Upper lobe of left lung (tissue), 6 donors: ENCODE measurements around the gene PURB. TPM values are rescaled to one million over a fixed set of nuclear protein-coding genes. Genes with fewer than 3 reads are reported as not detected.

Experiments used
- ATAC-seq, 2 donors: fragments of 200-7000 bp; cut with Tn5 transposase; one replicate each; pipeline ENCODE4 v1.9.1; 2022; ENCODE audit warnings: mild to moderate bottlenecking in 2 of 2, moderate library complexity in 2 of 2; ENCODE audit not compliant: low FRiP score in 2 of 2
- DNase-seq, 2 donors: peaks; one replicate each; pipeline ENCODE4 v3.0.0-alpha.2; 2019 to 2020
- H3K27ac ChIP-seq, 4 donors: fragments of 200-600 bp; sonication (generic); one replicate each; pipeline ENCODE4 v1.5.1; 2016 to 2019
- H3K27me3 ChIP-seq, 4 donors: fragments of 200-600 bp; sonication (generic); one replicate each; pipeline ENCODE4 v1.5.1; 2017 to 2019
- H3K36me3 ChIP-seq, 4 donors: fragments of 200-600 bp; sonication (generic); one replicate each; pipeline ENCODE4 v1.5.1; 2016 to 2019
- H3K4me1 ChIP-seq, 4 donors: fragments of 200-600 bp; sonication (generic); one replicate each; pipeline ENCODE4 v1.5.1; 2018 to 2019
- H3K4me3 ChIP-seq, 4 donors: fragments of 200-600 bp; sonication (generic); one replicate each; pipeline ENCODE4 v1.5.1; 2017 to 2019; ENCODE audit warnings: mild to moderate bottlenecking in 2 of 4, moderate library complexity in 1 of 4
- H3K9me3 ChIP-seq, 4 donors: fragments of 200-600 bp; sonication (generic); one replicate each; pipeline ENCODE4 v1.5.1; 2018 to 2019
- CTCF ChIP-seq, 6 experiments: fragments of 450-650 bp in 4 of 6; fragments of 200-600 bp in 2 of 6; sonication (generic) in 2 of 6; IDR thresholded peaks; one replicate each; pipeline ENCODE4 v1.5.1; 2016 to 2019; ENCODE audit warnings: antibody characterized with exemption in 6 of 6
- EP300 ChIP-seq, 4 donors: sonication (generic); formaldehyde crosslinking; IDR thresholded peaks; one replicate each; pipeline ENCODE4 v1.5.1; 2017; ENCODE audit warnings: antibody characterized with exemption in 4 of 4, control low read depth in 2 of 4
- POLR2A ChIP-seq, 4 donors: fragments of 450-650 bp; IDR thresholded peaks; one replicate each; pipeline ENCODE4 v1.5.1; 2016 to 2017; ENCODE audit warnings: antibody characterized with exemption in 4 of 4, mild to moderate bottlenecking in 2 of 4
- POLR2AphosphoS5 ChIP-seq, 2 donors: sonication (generic); formaldehyde crosslinking; IDR thresholded peaks; one replicate each; pipeline ENCODE4 v1.5.1; 2017; ENCODE audit warnings: antibody characterized with exemption in 2 of 2
- WGBS, 2 donors: methylation state at CpG; one replicate each; pipeline ENCODE4 v1.1.5; 2017 to 2018; 5-methylcytosine and 5-hydroxymethylcytosine counted together
- total RNA-seq, 6 donors: library from RNA; depleted of rRNA in 4 of 6; stranded (reverse); fragments of >200 nt in 4 of 6; gene quantifications; one replicate each; pipeline versions ENCODE4 v1.1.0 to v1.2.1, GENCODE V29; 2016 to 2021
- donor health status: DM: no; HTN: no; CAD: no; lungs with moderate emphysema.
- donor health status: DM: no; HTN: yes; CAD: no; lungs with severe emphysema.

The PURB gene
- total RNA-seq, 6 donors from 2014 or later = 15.0 to 38.2 (median 21.7) TPM

- TF ChIP-seq CTCF (IDR thresholded peaks at IDR 0.05) (no peak), EP300 (IDR thresholded peaks at IDR 0.05) (no peak), POLR2AphosphoS5 (IDR thresholded peaks at IDR 0.05) (no peak), POLR2A (IDR thresholded peaks at IDR 0.05) (no peak)
- no peaks in the 10 kb centered on the region for H3K36me3 ChIP-seq
- H3K4me3 ChIP-seq = peak overlapping the region in 3 of 4 donors; percentile 0 to 57 (median 19)
- DNase-seq (no peak), ATAC-seq (no peak)
- no peaks in the 10 kb centered on the region for H3K27me3 ChIP-seq
- no peaks in the 10 kb centered on the region for H3K9me3 ChIP-seq
- H3K27ac ChIP-seq = peak overlapping the region in 2 of 4 donors; percentile 2 to 27
- H3K4me1 ChIP-seq = peaks cover 51 to 63% (median 57%) of the 10 kb centered on the region in 4 donors
These were observed 3.7 kb downstream of the PURB start for GRCh38 chr7:44881610-44882009.

DNA sequence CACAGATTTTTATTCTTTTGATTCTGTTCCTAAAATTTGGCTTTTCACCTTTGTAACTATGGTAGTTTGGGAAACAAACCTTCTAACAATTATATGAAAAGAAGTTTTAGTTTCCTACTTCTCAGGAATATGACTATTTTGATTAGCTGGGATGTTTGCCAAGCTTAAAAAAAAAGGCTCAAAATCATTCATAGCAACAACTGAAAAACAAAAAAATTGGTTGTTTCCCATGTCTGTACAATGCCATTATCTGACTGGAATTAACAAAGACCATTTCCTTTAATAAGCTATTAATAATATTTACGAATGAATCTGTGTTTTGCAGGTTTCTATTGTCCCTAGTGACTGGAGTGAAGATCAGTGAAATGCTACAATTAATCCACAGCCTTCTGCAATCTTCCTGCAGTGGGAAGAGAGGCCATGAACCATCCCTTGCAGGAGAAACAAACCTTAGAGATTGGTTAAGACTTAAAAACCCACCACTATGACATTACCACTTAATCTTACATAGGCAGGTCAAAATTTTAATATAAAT, 4.2 kb downstream of the PURB start:
- peak overlapping the region in 3 of 4 donors; percentile 0 to 57 (median 19) for H3K4me3 ChIP-seq
- no peak for TF ChIP-seq POLR2A (IDR thresholded peaks at IDR 0.05)
- no peak for TF ChIP-seq POLR2AphosphoS5 (IDR thresholded peaks at IDR 0.05)
- TF ChIP-seq EP300 (IDR thresholded peaks at IDR 0.05) = no peak
- TF ChIP-seq CTCF (IDR thresholded peaks at IDR 0.05) = no peak
- H3K27me3 ChIP-seq = no peaks in the 10 kb centered on the region
- H3K27ac ChIP-seq = peak overlapping the region in 2 of 4 donors; percentile 2 to 27
- H3K4me1 ChIP-seq = peaks cover 48 to 62% (median 55%) of the 10 kb centered on the region in 4 donors
- ATAC-seq = no peak
- WGBS, 2 donors = 38 to 55% methylated on average over 1 of the region's 1 CpG
- H3K9me3 ChIP-seq = no peaks in the 10 kb centered on the region
- no peaks in the 10 kb centered on the region for H3K36me3 ChIP-seq
- DNase-seq = no peak

DNA sequence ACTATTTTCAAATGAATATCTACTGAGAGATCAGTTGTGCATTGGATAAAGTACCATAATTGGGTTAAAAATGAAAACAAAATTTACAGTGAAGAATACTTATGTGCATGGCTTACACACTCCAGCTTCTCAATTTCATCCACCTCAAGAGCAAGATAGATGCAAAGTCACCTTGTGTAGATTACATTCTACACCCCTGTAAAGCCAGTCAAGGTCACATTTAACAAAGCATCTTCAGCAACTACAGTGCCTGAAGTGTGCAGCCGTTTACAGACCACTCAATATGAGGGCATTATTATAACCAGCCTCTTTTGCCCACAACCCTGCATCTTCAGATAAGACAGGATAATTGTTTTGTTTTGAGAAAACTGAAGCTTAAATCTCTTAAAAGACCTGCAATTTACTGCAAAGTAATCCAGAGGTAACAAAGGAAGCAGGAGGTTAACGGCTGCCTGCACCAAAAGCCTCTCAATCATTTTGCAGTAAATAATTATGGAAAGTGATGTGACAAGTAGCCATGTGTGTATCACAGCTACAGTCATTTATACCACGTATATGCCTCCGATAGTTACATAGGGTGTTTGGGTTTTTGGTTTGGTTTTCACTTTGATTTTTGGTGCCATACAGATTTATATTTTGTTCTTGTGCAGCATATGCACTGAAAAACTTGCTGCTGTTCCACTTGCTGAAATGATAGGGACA, 4.9 kb downstream of the PURB start:
- no peak for TF ChIP-seq CTCF (IDR thresholded peaks at IDR 0.05)
- TF ChIP-seq POLR2A (IDR thresholded peaks at IDR 0.05) = no peak
- no peak for TF ChIP-seq POLR2AphosphoS5 (IDR thresholded peaks at IDR 0.05)
- TF ChIP-seq EP300 (IDR thresholded peaks at IDR 0.05) = no peak
- Histone ChIP-seq H3K4me3 (peak overlapping the region in 2 of 4 donors; percentile 0 to 57), H3K36me3 (no peaks in the 10 kb centered on the region), H3K9me3 (no peaks in the 10 kb centered on the region), H3K27me3 (no peaks in the 10 kb centered on the region), H3K27ac (peak overlapping the region in 2 of 4 donors; percentile 2 to 27), H3K4me1 (peaks cover 48 to 62% (median 53%) of the 10 kb centered on the region in 4 donors)
- DNase-seq (no peak), ATAC-seq (no peak)
- 24 to 25% methylated on average over 4 of the region's 4 CpGs for WGBS, 2 donors

- no peak for DNase-seq
- H3K9me3 ChIP-seq = peaks cover 0 to under 1% (median 0%) of the 10 kb centered on the region in 4 donors
- no peak overlapping the region for H3K27ac ChIP-seq
- 61 to 62% methylated on average over 4 of the region's 4 CpGs for WGBS, 2 donors
- H3K36me3 ChIP-seq = no peaks in the 10 kb centered on the region
- no peak for TF ChIP-seq CTCF (IDR thresholded peaks at IDR 0.05)
- no peak for TF ChIP-seq POLR2AphosphoS5 (IDR thresholded peaks at IDR 0.05)
- no peak overlapping the region for H3K4me3 ChIP-seq
- peaks cover 16 to 33% (median 22%) of the 10 kb centered on the region in 4 donors for H3K4me1 ChIP-seq
- ATAC-seq = no peak
- no peaks in the 10 kb centered on the region for H3K27me3 ChIP-seq
These were observed 8.9 kb downstream of the PURB start for GRCh38 chr7:44876393-44876792.
